ENCODE data around the gene SH3RF3. TPM values are rescaled to one million over a fixed set of nuclear protein-coding genes. Genes with fewer than 3 reads are reported as not detected.

The SH3RF3 gene
- total RNA-seq, 1 experiment from 2014 or later = not detected

GRCh38 chr2:109162999-109163398, 34.0 kb downstream of the SH3RF3 start:
- no peak overlapping the region for H3K4me3 ChIP-seq (replicated peaks in 1 of 2; ENCODE audit: low read depth in 1 of 2, low read length in 2 of 2)
- no TSS peak for BruUV-seq (replicated peaks)
- H3K36me3 ChIP-seq (ENCODE audit: control insufficient read depth in 1 of 2, insufficient read depth in 2 of 2, low read length in 2 of 2) = no peaks in the 10 kb centered on the region
- TF ChIP-seq, protein P1, sequence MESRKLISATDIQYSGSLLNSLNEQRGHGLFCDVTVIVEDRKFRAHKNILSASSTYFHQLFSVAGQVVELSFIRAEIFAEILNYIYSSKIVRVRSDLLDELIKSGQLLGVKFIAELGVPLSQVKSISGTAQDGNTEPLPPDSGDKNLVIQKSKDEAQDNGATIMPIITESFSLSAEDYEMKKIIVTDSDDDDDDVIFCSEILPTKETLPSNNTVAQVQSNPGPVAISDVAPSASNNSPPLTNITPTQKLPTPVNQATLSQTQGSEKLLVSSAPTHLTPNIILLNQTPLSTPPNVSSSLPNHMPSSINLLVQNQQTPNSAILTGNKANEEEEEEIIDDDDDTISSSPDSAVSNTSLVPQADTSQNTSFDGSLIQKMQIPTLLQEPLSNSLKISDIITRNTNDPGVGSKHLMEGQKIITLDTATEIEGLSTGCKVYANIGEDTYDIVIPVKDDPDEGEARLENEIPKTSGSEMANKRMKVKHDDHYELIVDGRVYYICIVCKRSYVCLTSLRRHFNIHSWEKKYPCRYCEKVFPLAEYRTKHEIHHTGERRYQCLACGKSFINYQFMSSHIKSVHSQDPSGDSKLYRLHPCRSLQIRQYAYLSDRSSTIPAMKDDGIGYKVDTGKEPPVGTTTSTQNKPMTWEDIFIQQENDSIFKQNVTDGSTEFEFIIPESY (IDR thresholded peaks at IDR 0.05; ENCODE audit: extremely low read depth, insufficient replicate concordance, low read length) = no peak
- TF ChIP-seq ELF1 (IDR thresholded peaks at IDR 0.05; ENCODE audit: borderline replicate concordance, low read depth) = no peak
- TF ChIP-seq EZH2phosphoT487 (IDR thresholded peaks at IDR 0.05; ENCODE audit: borderline replicate concordance) = no peak
- no peak for TF ChIP-seq RAD21 (IDR thresholded peaks at IDR 0.05; ENCODE audit: low read depth)
- TF ChIP-seq MAX (IDR thresholded peaks at IDR 0.05) = no peak
- TF ChIP-seq, protein P2, sequence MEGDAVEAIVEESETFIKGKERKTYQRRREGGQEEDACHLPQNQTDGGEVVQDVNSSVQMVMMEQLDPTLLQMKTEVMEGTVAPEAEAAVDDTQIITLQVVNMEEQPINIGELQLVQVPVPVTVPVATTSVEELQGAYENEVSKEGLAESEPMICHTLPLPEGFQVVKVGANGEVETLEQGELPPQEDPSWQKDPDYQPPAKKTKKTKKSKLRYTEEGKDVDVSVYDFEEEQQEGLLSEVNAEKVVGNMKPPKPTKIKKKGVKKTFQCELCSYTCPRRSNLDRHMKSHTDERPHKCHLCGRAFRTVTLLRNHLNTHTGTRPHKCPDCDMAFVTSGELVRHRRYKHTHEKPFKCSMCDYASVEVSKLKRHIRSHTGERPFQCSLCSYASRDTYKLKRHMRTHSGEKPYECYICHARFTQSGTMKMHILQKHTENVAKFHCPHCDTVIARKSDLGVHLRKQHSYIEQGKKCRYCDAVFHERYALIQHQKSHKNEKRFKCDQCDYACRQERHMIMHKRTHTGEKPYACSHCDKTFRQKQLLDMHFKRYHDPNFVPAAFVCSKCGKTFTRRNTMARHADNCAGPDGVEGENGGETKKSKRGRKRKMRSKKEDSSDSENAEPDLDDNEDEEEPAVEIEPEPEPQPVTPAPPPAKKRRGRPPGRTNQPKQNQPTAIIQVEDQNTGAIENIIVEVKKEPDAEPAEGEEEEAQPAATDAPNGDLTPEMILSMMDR (IDR thresholded peaks at IDR 0.05 in 2 of 3, conservative IDR thresholded peaks at IDR 0.05 in 1 of 3; ENCODE audit: borderline replicate concordance in 1 of 3, insufficient read depth in 1 of 3, low read depth in 2 of 3, low read length in 2 of 3) = no peak
- no peak for TF ChIP-seq ZNF274 (IDR thresholded peaks at IDR 0.05; ENCODE audit: low read depth, low read length)
- no peak for TF ChIP-seq FOSL1 (IDR thresholded peaks at IDR 0.05; ENCODE audit: low read depth)
- no peak for TF ChIP-seq SP1 (IDR thresholded peaks at IDR 0.05; ENCODE audit: low read depth)
- no peaks in the 10 kb centered on the region for H3K9me3 ChIP-seq (ENCODE audit: control insufficient read depth in 1 of 2, insufficient read depth in 1 of 2, low read depth in 1 of 2, low read length in 2 of 2)
- ATAC-seq (no peak), DNase-seq (ENCODE audit: low read depth, low spot score) (no peak)
- intact Hi-C loops (cut with micrococcal nuclease) = no loop called here
- no peaks in the 10 kb centered on the region for H3K9me2 ChIP-seq (ENCODE audit: insufficient read depth)
- no peak overlapping the region for H3K27ac ChIP-seq (ENCODE audit: low read depth, low read length)
- no peaks in the 10 kb centered on the region for H3K4me1 ChIP-seq (ENCODE audit: control insufficient read depth in 1 of 2, insufficient read depth in 2 of 2, low read length in 2 of 2)
- H4K20me1 ChIP-seq (ENCODE audit: insufficient read depth) = no peaks in the 10 kb centered on the region
- H3K9ac ChIP-seq (ENCODE audit: low read length) = no peak overlapping the region
- H3K79me2 ChIP-seq (ENCODE audit: insufficient read depth, low read length) = no peaks in the 10 kb centered on the region
- H2AFZ ChIP-seq (ENCODE audit: low read depth, low read length, poor library complexity, severe bottlenecking) = no peak overlapping the region
- peaks cover 19% of the 10 kb centered on the region; the same call in 1 of the 2 replicates for H3K27me3 ChIP-seq (ENCODE audit: insufficient read depth, low read length)
- no peak overlapping the region for H3K4me2 ChIP-seq (ENCODE audit: low read length)
- ChIA-PET CTCF (no interaction called here), POLR2A (no interaction called here), RAD21 (ENCODE audit: low non-redundant PET in 1 of 2, low total read pairs in 2 of 2, uncharacterized antibody in 2 of 2, unreplicated experiment in 2 of 2) (interaction anchor here in 1 of 2 experiments (0.5 kb wide), 1 partner anchor 468 kb away, joined by 5 read pairs; no protein-coding TSS in a partner anchor)

All from HCT116 (cell line).